PC-9 (cell line): Measurements from ENCODE around the gene CCDC51. TPM values are rescaled to one million over a fixed set of nuclear protein-coding genes. Genes with fewer than 3 reads are reported as not detected.

Experiments
- BruUV-seq: library from RNA; stranded (reverse); fragments of 400-500 nt; replicated peaks from 2 replicates; lab custom pipeline; 2021; lab: Mats Ljungman, UMichigan
- CTCF ChIA-PET: fragments of 300-600 bp; sonication (Branson Sonifier 250); formaldehyde crosslinking; loops from one replicate; lab custom pipeline; 2022; ENCODE audit warnings: antibody characterized with exemption; lab: Charles Lee
- POLR2A ChIA-PET: fragments of 300-600 bp; sonication (Branson Sonifier 250); formaldehyde crosslinking; loops from one replicate; lab custom pipeline; 2022; ENCODE audit warnings: antibody characterized with exemption; ENCODE audit not compliant: unreplicated experiment; lab: Charles Lee
- DNase-seq, 2 experiments: peaks; one replicate each; pipeline versions ENCODE4 v3.0.0 to v3.0.0-alpha.2; 2015 to 2022; ENCODE audit warnings: mixed read lengths in 1 of 2
- H2AFZ ChIP-seq: fragments of 200-600 bp; sonication (generic); 2 replicates; pipeline ENCODE4 v1.8.1; 2017; ENCODE audit warnings: antibody characterized with exemption
- H3F3A ChIP-seq: fragments of 200-600 bp; sonication (generic); 2 replicates; pipeline ENCODE4 v1.8.1; 2017; ENCODE audit warnings: antibody characterized with exemption, mild to moderate bottlenecking, low read depth; ENCODE audit not compliant: insufficient read depth
- H3K27ac ChIP-seq: fragments of 200-600 bp; sonication (generic); 2 replicates; pipeline ENCODE4 v1.6.1; 2016; ENCODE audit warnings: mixed run types
- H3K27me3 ChIP-seq: fragments of 200-600 bp; sonication (generic); 2 replicates; pipeline ENCODE4 v1.6.1; 2016; ENCODE audit warnings: low read depth, mixed run types; ENCODE audit not compliant: insufficient read depth
- H3K36me3 ChIP-seq: fragments of 200-600 bp; sonication (generic); 2 replicates; pipeline ENCODE4 v1.6.1; 2016; ENCODE audit warnings: low read depth, mixed run types
- H3K4me1 ChIP-seq: fragments of 200-600 bp; sonication (generic); replicated peaks from 2 replicates; pipeline ENCODE4 v1.6.1; 2016; ENCODE audit warnings: mixed run types; ENCODE audit not compliant: insufficient read depth
- H3K4me2 ChIP-seq: fragments of 200-600 bp; sonication (generic); 2 replicates; pipeline ENCODE4 v1.6.1; 2017; ENCODE audit warnings: mixed run types
- H3K4me3 ChIP-seq: fragments of 200-600 bp; sonication (generic); 2 replicates; pipeline ENCODE4 v1.6.1; 2016; ENCODE audit warnings: mixed run types
- H3K79me2 ChIP-seq: fragments of 200-600 bp; sonication (generic); 2 replicates; pipeline ENCODE4 v1.6.1; 2017; ENCODE audit warnings: low read depth, mixed run types
- H3K9me2 ChIP-seq: fragments of 200-600 bp; sonication (generic); 2 replicates; pipeline ENCODE4 v1.8.1; 2017; ENCODE audit warnings: mild to moderate bottlenecking; ENCODE audit not compliant: insufficient read depth
- H3K9me3 ChIP-seq: fragments of 200-600 bp; sonication (generic); 2 replicates; pipeline ENCODE4 v1.8.1; 2016; ENCODE audit warnings: low read depth; ENCODE audit not compliant: insufficient read depth
- H4K20me1 ChIP-seq: fragments of 200-600 bp; sonication (generic); 2 replicates; pipeline ENCODE4 v1.8.1; 2017; ENCODE audit not compliant: insufficient read depth
- EZH2 ChIP-seq: fragments of 200-600 bp; sonication (generic); IDR thresholded peaks from 2 replicates; pipeline ENCODE4 v1.8.0; 2017; ENCODE audit warnings: antibody characterized with exemption, low read depth
- intact Hi-C: fragments of 100-400 bp; cut with micrococcal nuclease; formaldehyde crosslinking; loops from one replicate; pipeline ENCODE4 v1.10.0; 2022; ENCODE audit not compliant: unreplicated experiment
- total RNA-seq: library from RNA; stranded (reverse); gene quantifications from 2 replicates; pipeline ENCODE4 v1.2.3, GENCODE V29; 2021
- TF ChIP-seq, protein P1 (sequence below): fragments of 200-600 bp; sonication (generic); conservative IDR thresholded peaks from 2 replicates; pipeline ENCODE4 v1.6.1; 2017; ENCODE audit warnings: mixed run types, antibody characterized with exemption, mild to moderate bottlenecking, moderate library complexity

Gene CCDC51
- total RNA-seq, 1 experiment from 2014 or later: 28.5 TPM

DNA sequence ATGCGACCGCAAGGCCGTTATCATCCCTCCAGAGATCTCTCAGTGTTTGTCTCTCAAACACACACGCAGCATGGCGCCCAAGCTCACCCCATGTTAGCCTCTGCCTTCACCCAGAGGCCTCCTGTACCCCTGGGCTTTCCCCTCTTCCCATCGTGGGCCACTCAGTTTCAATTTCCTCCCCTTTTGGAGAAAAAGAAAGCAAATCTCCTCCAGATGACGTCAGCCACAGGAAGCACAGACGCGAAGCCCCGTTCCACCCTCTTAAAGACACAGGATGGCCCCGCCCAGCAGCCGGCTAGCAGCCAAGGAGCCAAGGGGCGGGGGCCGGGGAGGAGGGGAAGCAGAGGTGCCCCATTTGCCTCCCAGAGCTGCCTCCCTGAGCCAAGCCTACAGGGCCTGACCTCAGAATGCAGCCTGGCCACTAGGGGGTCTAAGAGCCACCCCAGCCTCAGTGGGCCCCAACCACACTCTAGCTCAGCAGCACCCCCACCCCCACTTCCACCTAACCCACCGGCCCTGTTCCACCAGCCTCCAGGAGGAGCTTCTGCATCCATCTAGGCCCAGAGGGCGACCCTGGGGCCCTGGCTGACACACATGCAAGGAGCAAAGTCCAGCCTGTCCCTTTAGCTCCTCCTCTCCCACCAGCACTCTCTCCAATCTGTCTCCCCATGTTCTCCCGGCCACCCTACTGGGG, 33.2 kb upstream of the CCDC51 start:
- H3K4me2 ChIP-seq: peak overlapping the region; percentile 70
- BruUV-seq: no TSS peak
- no peak for TF ChIP-seq EZH2
- TF ChIP-seq, protein P1, sequence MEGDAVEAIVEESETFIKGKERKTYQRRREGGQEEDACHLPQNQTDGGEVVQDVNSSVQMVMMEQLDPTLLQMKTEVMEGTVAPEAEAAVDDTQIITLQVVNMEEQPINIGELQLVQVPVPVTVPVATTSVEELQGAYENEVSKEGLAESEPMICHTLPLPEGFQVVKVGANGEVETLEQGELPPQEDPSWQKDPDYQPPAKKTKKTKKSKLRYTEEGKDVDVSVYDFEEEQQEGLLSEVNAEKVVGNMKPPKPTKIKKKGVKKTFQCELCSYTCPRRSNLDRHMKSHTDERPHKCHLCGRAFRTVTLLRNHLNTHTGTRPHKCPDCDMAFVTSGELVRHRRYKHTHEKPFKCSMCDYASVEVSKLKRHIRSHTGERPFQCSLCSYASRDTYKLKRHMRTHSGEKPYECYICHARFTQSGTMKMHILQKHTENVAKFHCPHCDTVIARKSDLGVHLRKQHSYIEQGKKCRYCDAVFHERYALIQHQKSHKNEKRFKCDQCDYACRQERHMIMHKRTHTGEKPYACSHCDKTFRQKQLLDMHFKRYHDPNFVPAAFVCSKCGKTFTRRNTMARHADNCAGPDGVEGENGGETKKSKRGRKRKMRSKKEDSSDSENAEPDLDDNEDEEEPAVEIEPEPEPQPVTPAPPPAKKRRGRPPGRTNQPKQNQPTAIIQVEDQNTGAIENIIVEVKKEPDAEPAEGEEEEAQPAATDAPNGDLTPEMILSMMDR: peak; percentile 40; the same call in 1 of the 2 replicates
- no peaks in the 10 kb centered on the region for H3K9me2 ChIP-seq
- H3K4me1 ChIP-seq: peaks cover 19% of the 10 kb centered on the region
- peak; percentile 81 to 91 for DNase-seq
- POLR2A ChIA-PET: interaction anchor here (0.5 to 1.1 kb wide), 7 partner anchors 17 to 285 kb away, joined by 3 to 25 read pairs (median 5); partner anchors contain the start of gene CDC25A
- CTCF ChIA-PET: interaction anchor here (0.5 to 1.0 kb wide), 5 partner anchors 27 to 283 kb away, joined by 3 to 9 read pairs (median 4); partner anchors contain the start of gene CCDC51
- intact Hi-C loops: loop anchor here (1.0 kb wide), 2 partner anchors 8 to 34 kb away; no protein-coding TSS in a partner anchor
- no peaks in the 10 kb centered on the region for H3K9me3 ChIP-seq
- H3K27ac ChIP-seq: peak overlapping the region; percentile 68
- peak overlapping the region; percentile 69 for H2AFZ ChIP-seq
- H3F3A ChIP-seq: peaks cover 8% of the 10 kb centered on the region; the same call in 1 of the 2 replicates
- H3K27me3 ChIP-seq: no peaks in the 10 kb centered on the region
- peak overlapping the region; percentile 62 for H3K4me3 ChIP-seq
- H3K36me3 ChIP-seq: no peaks in the 10 kb centered on the region
- H4K20me1 ChIP-seq: no peaks in the 10 kb centered on the region
- peaks cover 16% of the 10 kb centered on the region for H3K79me2 ChIP-seq

DNA sequence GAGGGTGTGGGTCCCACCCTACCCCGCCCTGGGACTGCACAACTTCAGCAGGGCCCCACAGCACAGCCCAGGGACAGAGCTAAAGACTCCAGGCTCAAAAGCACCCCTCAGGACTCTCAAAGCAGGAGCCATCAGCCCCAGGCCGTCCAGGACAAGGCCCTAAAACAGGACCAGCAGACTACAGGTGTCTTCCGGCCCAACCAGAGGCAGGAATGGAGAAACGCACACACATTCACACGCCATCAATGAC, 32.7 kb upstream of the CCDC51 start:
- Histone ChIP-seq H3F3A (peaks cover 8% of the 10 kb centered on the region; the same call in 1 of the 2 replicates), H3K4me3 (peak overlapping the region; percentile 62), H3K27ac (peak overlapping the region; percentile 68), H2AFZ (peak overlapping the region; percentile 69), H3K36me3 (no peaks in the 10 kb centered on the region), H3K4me1 (peaks cover 19% of the 10 kb centered on the region), H3K9me3 (no peaks in the 10 kb centered on the region), H3K9me2 (no peaks in the 10 kb centered on the region), H4K20me1 (no peaks in the 10 kb centered on the region), H3K27me3 (no peaks in the 10 kb centered on the region), H3K4me2 (peak overlapping the region; percentile 70), H3K79me2 (peaks cover 20% of the 10 kb centered on the region)
- ChIA-PET POLR2A (interaction anchor here (0.6 to 1.1 kb wide), 4 partner anchors 21 to 284 kb away, joined by 4 to 9 read pairs (median 4); partner anchors contain the start of gene CDC25A), CTCF (interaction anchor here (0.6 to 0.8 kb wide), 2 partner anchors 29 to 282 kb away, joined by 4 to 9 read pairs; no protein-coding TSS in a partner anchor)
- DNase-seq: peak in 1 of 2 experiments; percentile 59
- intact Hi-C loops: no loop called here
- BruUV-seq: TSS peak; percentile 71
- no peak for TF ChIP-seq EZH2
- TF ChIP-seq, protein P1: no peak

DNA sequence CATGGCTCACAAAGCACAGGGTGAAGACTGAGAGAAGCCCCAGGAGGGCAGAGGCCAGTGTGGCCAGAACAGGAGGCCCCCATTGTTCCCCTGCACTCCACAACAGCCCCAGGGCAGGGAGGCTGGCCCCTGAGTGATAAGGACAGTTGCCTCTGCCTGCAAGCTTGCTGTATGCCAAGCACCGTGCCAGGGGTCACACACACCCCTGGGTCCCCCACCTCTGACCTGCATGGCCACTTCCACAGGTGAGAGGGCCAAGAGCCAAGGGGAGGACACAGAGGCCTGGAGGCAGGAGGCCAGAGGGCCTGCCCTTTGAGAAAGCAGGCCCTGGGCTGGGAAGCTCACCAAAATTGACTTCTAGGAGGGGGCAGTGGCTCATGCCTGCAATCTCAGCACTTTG, 30.4 kb upstream of the CCDC51 start:
- POLR2A ChIA-PET: interaction anchor here (0.6 kb wide), 3 partner anchors 61 to 226 kb away, joined by 4 to 8 read pairs (median 6); no protein-coding TSS in a partner anchor
- Histone ChIP-seq H3K27me3 (no peaks in the 10 kb centered on the region), H3K27ac (0 out of 2 replicates have a peak overlapping the region, but pooled peaks have one; percentile 6), H3K4me3 (no peak overlapping the region), H3K4me2 (peak overlapping the region; percentile 28; the same call in 1 of the 2 replicates), H4K20me1 (no peaks in the 10 kb centered on the region), H3K79me2 (peaks cover 34% of the 10 kb centered on the region), H3K9me3 (no peaks in the 10 kb centered on the region), H3F3A (peaks cover 8% of the 10 kb centered on the region; the same call in 1 of the 2 replicates), H2AFZ (no peak overlapping the region), H3K9me2 (no peaks in the 10 kb centered on the region), H3K4me1 (peaks cover 29% of the 10 kb centered on the region), H3K36me3 (no peaks in the 10 kb centered on the region)
- intact Hi-C loops: no loop called here
- BruUV-seq: no TSS peak
- DNase-seq: peak in 1 of 2 experiments; percentile 16
- CTCF ChIA-PET: no interaction called here
- TF ChIP-seq EZH2: no peak
- TF ChIP-seq, protein P1: no peak
